Stimulated activated CD4-positive, alpha-beta T cell treated with anti-CD3 and anti-CD28 coated beads, Interleukin-4, amount 100 ng/mL, for 48 hours (primary cell): ENCODE results near the gene ESRRA.
"Not testable (repeated sequence)": the region's sequence is repeated elsewhere in the genome, so short reads cannot be mapped to it uniquely, and the experiment has no call there.

ENCODE experiments used
- DNase-seq, 2 donors: peaks; one replicate each; pipeline ENCODE4 v3.0.0-alpha.2; 2020; ENCODE audit warnings: low read depth in 2 of 2

ESRRA gene

GRCh38 chr11:64313491-64314145, 8.3 kb downstream of the ESRRA start:
- DNase-seq, result no peak

- no peak for DNase-seq
Measured at GRCh38 chr11:64314146-64314804, 9.0 kb downstream of the ESRRA start.

GRCh38 chr11:64314805-64315561, 9.7 kb downstream of the ESRRA start:
- DNase-seq, result no peak

GRCh38 chr11:64315667-64316526, 10.6 kb downstream of the ESRRA start:
- DNase-seq, result not testable (repeated sequence)

- DNase-seq, result peak in 1 of 2 donors; percentile 25
Measured at GRCh38 chr11:64316672-64317324, 11.5 kb downstream of the ESRRA start.

GRCh38 chr11:64317325-64317960, 12.1 kb downstream of the ESRRA start, which contains the start of gene TRMT112:
TSS of gene TRMT112 (minus strand) at chr11:64317559. CDS start at chr11:64317526, 33 bp downstream.
- peak; percentile 92 to 95 for DNase-seq

GRCh38 chr11:64317961-64318765, 12.8 kb downstream of the ESRRA start, which contains the start of gene PRDX5:
TSS of gene PRDX5 (plus strand) at chr11:64318121. CDS start at chr11:64318216, 95 bp downstream.
- DNase-seq, result peak; percentile 89 to 92

- DNase-seq, result no peak
Measured at GRCh38 chr11:64318766-64319761, 13.7 kb downstream of the ESRRA start.

GRCh38 chr11:64320556-64320955, 15.2 kb downstream of the ESRRA start:
- no peak for DNase-seq

GRCh38 chr11:64321026-64321425, 15.7 kb downstream of the ESRRA start:
- DNase-seq, result no peak

GRCh38 chr11:64321533-64321932, 16.2 kb downstream of the ESRRA start:
- no peak for DNase-seq

GRCh38 chr11:64322925-64323260, 17.6 kb downstream of the ESRRA start:
- DNase-seq, result no peak

- no peak for DNase-seq
Measured at GRCh38 chr11:64323373-64323772, 18.0 kb downstream of the ESRRA start.

GRCh38 chr11:64323984-64324383, 18.7 kb downstream of the ESRRA start:
- not testable (repeated sequence) for DNase-seq

GRCh38 chr11:64324692-64325469, 19.6 kb downstream of the ESRRA start:
- DNase-seq, result no peak

GRCh38 chr11:64327375-64327774, 22.1 kb downstream of the ESRRA start:
- DNase-seq, result no peak

- DNase-seq, result no peak
Measured at GRCh38 chr11:64327993-64328392, 22.7 kb downstream of the ESRRA start.

- DNase-seq, result no peak
Measured at GRCh38 chr11:64330888-64331287, 25.6 kb downstream of the ESRRA start.
